HEK293T (cell line): ENCODE data around the gene STK38.

Source experiments
- CTCF ChIA-PET: fragments of 350-600 bp; formaldehyde crosslinking; extraction: SDS; loops from one replicate; lab custom pipeline; 2021; ENCODE audit warnings: antibody characterized with exemption, inconsistent platforms; lab: Yijun Ruan, JAX
- POLR2A ChIA-PET: fragments of 350-600 bp; formaldehyde crosslinking; extraction: SDS; loops from one replicate; lab custom pipeline; 2020; ENCODE audit warnings: antibody characterized with exemption, inconsistent platforms; lab: Yijun Ruan, JAX
- DNase-seq: peaks from one replicate; pipeline ENCODE4 v3.0.0; 2012; ENCODE audit warnings: mixed read lengths; ENCODE audit errors: extremely low spot score
- ARNT ChIP-seq: fragments of 450-650 bp; IDR thresholded peaks from 2 replicates; pipeline ENCODE4 v1.6.1; 2017; ENCODE audit warnings: mild to moderate bottlenecking
- BHLHE40 ChIP-seq: fragments of 450-650 bp; IDR thresholded peaks from 2 replicates; pipeline ENCODE4 v1.6.1; 2016; ENCODE audit warnings: mild to moderate bottlenecking, moderate library complexity, borderline replicate concordance
- CTBP1 ChIP-seq: fragments of 450-650 bp; IDR thresholded peaks from 2 replicates; pipeline ENCODE4 v1.6.1; 2016; ENCODE audit warnings: borderline replicate concordance
- ELF4 ChIP-seq: fragments of 450-650 bp; IDR thresholded peaks from 2 replicates; pipeline ENCODE4 v1.6.1; 2017; ENCODE audit warnings: antibody characterized with exemption
- FOXA1 ChIP-seq: fragments of 450-650 bp; IDR thresholded peaks from 2 replicates; pipeline ENCODE4 v1.6.1; 2016; ENCODE audit warnings: mild to moderate bottlenecking
- FOXK2 ChIP-seq: fragments of 450-650 bp; IDR thresholded peaks from 2 replicates; pipeline ENCODE4 v1.6.1; 2016; ENCODE audit warnings: mild to moderate bottlenecking
- FOXM1 ChIP-seq: fragments of 450-650 bp; IDR thresholded peaks from 2 replicates; pipeline ENCODE4 v1.6.1; 2017; ENCODE audit warnings: mild to moderate bottlenecking, borderline replicate concordance
- HDGF ChIP-seq: fragments of 450-650 bp; IDR thresholded peaks from 2 replicates; pipeline ENCODE4 v1.6.1; 2017; ENCODE audit warnings: antibody characterized with exemption, borderline replicate concordance
- L3MBTL2 ChIP-seq: fragments of 450-650 bp; conservative IDR thresholded peaks from 2 replicates; pipeline ENCODE4 v1.6.1; 2016; ENCODE audit warnings: mild to moderate bottlenecking
- LEF1 ChIP-seq: fragments of 450-650 bp; IDR thresholded peaks from 2 replicates; pipeline ENCODE4 v1.6.1; 2017; ENCODE audit warnings: mild to moderate bottlenecking, borderline replicate concordance
- NFRKB ChIP-seq: fragments of 450-650 bp; IDR thresholded peaks from 2 replicates; pipeline ENCODE4 v1.6.1; 2016; ENCODE audit warnings: mild to moderate bottlenecking, moderate library complexity
- PKNOX1 ChIP-seq: fragments of 450-650 bp; IDR thresholded peaks from 2 replicates; pipeline ENCODE4 v1.6.1; 2016
- SP1 ChIP-seq: fragments of 450-650 bp; IDR thresholded peaks from 2 replicates; pipeline ENCODE4 v1.6.1; 2017
- SUZ12 ChIP-seq: fragments of 450-650 bp; IDR thresholded peaks from 2 replicates; pipeline ENCODE4 v1.6.1; 2016; ENCODE audit warnings: mild to moderate bottlenecking
- TARDBP ChIP-seq: fragments of 450-650 bp; IDR thresholded peaks from 2 replicates; pipeline ENCODE4 v1.6.1; 2016
- ZNF384 ChIP-seq: fragments of 450-650 bp; IDR thresholded peaks from 2 replicates; pipeline ENCODE4 v1.6.1; 2016

Gene STK38

GRCh38 chr6:36478051-36478526 is 69.2 kb downstream of the STK38 start:
- DNase-seq: no peak
- ChIA-PET POLR2A (no interaction called here), CTCF (interaction anchor here (0.6 kb wide), 1 partner anchor 99 kb away, joined by 3 read pairs; no protein-coding TSS in a partner anchor)
- no peak for TF ChIP-seq FOXA1
- no peak for TF ChIP-seq HDGF
- TF ChIP-seq TARDBP: no peak
- no peak for TF ChIP-seq PKNOX1
- no peak for TF ChIP-seq NFRKB
- TF ChIP-seq SP1: no peak
- no peak for TF ChIP-seq ZNF384
- TF ChIP-seq ELF4: no peak
- TF ChIP-seq FOXK2: no peak
- TF ChIP-seq BHLHE40: no peak
- no peak for TF ChIP-seq CTBP1
- TF ChIP-seq FOXM1: no peak
- TF ChIP-seq LEF1: no peak
- TF ChIP-seq SUZ12: no peak
- no peak for TF ChIP-seq L3MBTL2
- TF ChIP-seq ARNT: no peak

GRCh38 chr6:36469946-36470345 is 77.3 kb downstream of the STK38 start:
- TF ChIP-seq ELF4: no peak
- DNase-seq: no peak
- POLR2A ChIA-PET: no interaction called here
- CTCF ChIA-PET: no interaction called here

GRCh38 chr6:36469148-36469661 is 78.1 kb downstream of the STK38 start:
- TF ChIP-seq TARDBP (no peak), L3MBTL2 (no peak), CTBP1 (no peak), SUZ12 (no peak), FOXA1 (no peak), FOXK2 (no peak)
- DNase-seq: no peak
- ChIA-PET POLR2A (no interaction called here), CTCF (no interaction called here)

- CTCF ChIA-PET: no interaction called here
- TF ChIP-seq TARDBP (no peak), CTBP1 (no peak), HDGF (no peak), FOXK2 (no peak), SUZ12 (no peak), L3MBTL2 (no peak), ARNT (no peak), NFRKB (no peak), ELF4 (no peak), FOXM1 (no peak), ZNF384 (no peak), LEF1 (no peak), FOXA1 (no peak), SP1 (no peak)
- POLR2A ChIA-PET: no interaction called here
- no peak for DNase-seq
Observed at GRCh38 chr6:36467625-36468024, 79.7 kb downstream of the STK38 start.

GRCh38 chr6:36464233-36464632 is 83.0 kb downstream of the STK38 start:
- POLR2A ChIA-PET: no interaction called here
- TF ChIP-seq FOXM1 (no peak), ELF4 (no peak), FOXK2 (no peak), CTBP1 (no peak), ZNF384 (no peak), L3MBTL2 (no peak), ARNT (no peak), SP1 (no peak), FOXA1 (no peak), BHLHE40 (no peak), TARDBP (no peak), PKNOX1 (no peak), HDGF (no peak)
- no peak for DNase-seq
- CTCF ChIA-PET: no interaction called here

- no peak for TF ChIP-seq ARNT
- no peak for TF ChIP-seq FOXM1
- TF ChIP-seq PKNOX1: no peak
- TF ChIP-seq SP1: no peak
- TF ChIP-seq NFRKB: no peak
- no peak for TF ChIP-seq FOXK2
- no peak for TF ChIP-seq CTBP1
- no peak for TF ChIP-seq BHLHE40
- no peak for TF ChIP-seq TARDBP
- TF ChIP-seq SUZ12: no peak
- TF ChIP-seq ELF4: no peak
- ChIA-PET POLR2A (no interaction called here), CTCF (no interaction called here)
- no peak for DNase-seq
Observed at GRCh38 chr6:36463676-36464075, 83.6 kb downstream of the STK38 start.
